ENCODE results near the gene PSMB2. TPM values are rescaled to one million over a fixed set of nuclear protein-coding genes. Genes with fewer than 3 reads are reported as not detected.

PSMB2 gene
- total and polyA plus RNA-seq, 4 donors, result 26.3 to 99.6 (median 62.5) TPM

DNA sequence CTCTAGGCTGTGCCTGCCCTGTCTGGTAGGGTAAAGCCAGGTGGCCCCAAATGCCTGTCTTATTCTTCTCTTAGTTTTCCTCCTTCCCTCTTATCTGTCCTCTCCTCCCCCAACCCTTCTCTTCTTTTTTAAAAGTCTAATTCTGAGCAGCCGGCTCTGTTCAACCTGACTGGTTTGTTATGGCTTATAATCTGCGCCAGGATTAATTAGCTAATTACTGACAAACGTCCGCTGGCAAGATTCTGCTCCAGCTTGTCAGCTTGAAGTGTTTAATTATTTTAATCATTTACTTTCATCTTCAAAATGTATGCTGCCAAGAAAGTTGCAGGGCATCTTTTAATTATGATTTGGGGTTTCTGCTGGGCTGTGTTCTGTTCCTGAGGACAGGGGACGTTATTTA lies 27.2 kb upstream of the PSMB2 start:
- peak in 2 of 6 donors; percentile 69 to 80 for DNase-seq (ENCODE audit: low read depth in 4 of 6, low spot score in 6 of 6)
- 80% methylated on average over 1 of the region's 5 CpGs for WGBS (ENCODE audit: insufficient coverage)
- Histone ChIP-seq H3K27me3 (ENCODE audit: control insufficient read depth, insufficient read depth, low read length) (no peaks in the 10 kb centered on the region), H3K27ac (ENCODE audit: low read depth, low read length) (no peak overlapping the region), H3K4me1 (ENCODE audit: control insufficient read depth, insufficient read depth, low read length) (no peaks in the 10 kb centered on the region), H3K36me3 (ENCODE audit: control insufficient read depth, insufficient read depth, low read length) (no peaks in the 10 kb centered on the region), H3K9me3 (ENCODE audit: control insufficient read depth, insufficient read depth, low read length) (no peaks in the 10 kb centered on the region), H3K4me3 (ENCODE audit: low read depth, low read length) (no peak overlapping the region)

DNA sequence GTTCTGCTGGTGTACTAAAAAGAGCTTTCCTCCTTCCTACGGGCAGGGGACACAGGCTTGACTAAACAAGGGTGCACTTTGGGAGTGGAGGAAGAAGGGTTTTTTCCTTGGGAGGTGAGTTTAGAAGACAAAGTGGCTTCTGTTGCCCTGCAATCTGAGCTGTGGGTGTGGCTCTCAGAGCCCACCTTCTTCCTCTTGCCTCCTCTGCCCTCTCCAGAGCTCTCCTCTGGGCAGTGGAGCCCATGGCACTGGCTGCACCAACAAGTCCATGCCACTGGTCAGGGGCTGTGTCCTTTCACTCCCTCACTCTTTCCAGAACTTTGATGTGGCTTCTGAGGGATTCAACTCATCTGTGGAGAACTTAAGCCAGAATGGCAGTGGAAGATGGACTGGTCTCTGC lies 25.6 kb upstream of the PSMB2 start:
- Histone ChIP-seq H3K4me1 (ENCODE audit: control insufficient read depth, insufficient read depth, low read length) (no peaks in the 10 kb centered on the region), H3K4me3 (ENCODE audit: low read depth, low read length) (no peak overlapping the region)
- WGBS (ENCODE audit: insufficient coverage), result no CpG with 5 or more reads among the region's 1 CpG

GRCh38 chr1:35666216-35666615 lies 24.9 kb upstream of the PSMB2 start:
- peak in 2 of 6 donors; percentile 73 to 75 for DNase-seq (ENCODE audit: low read depth in 4 of 6, low spot score in 6 of 6)
- WGBS (ENCODE audit: insufficient coverage), result no CpG with 5 or more reads among the region's 2 CpGs
- Histone ChIP-seq H3K27me3 (ENCODE audit: control insufficient read depth, insufficient read depth, low read length) (no peaks in the 10 kb centered on the region), H3K36me3 (ENCODE audit: control insufficient read depth, insufficient read depth, low read length) (no peaks in the 10 kb centered on the region), H3K4me3 (ENCODE audit: low read depth, low read length) (no peak overlapping the region), H3K9me3 (ENCODE audit: control insufficient read depth, insufficient read depth, low read length) (no peaks in the 10 kb centered on the region), H3K4me1 (ENCODE audit: control insufficient read depth, insufficient read depth, low read length) (no peaks in the 10 kb centered on the region), H3K27ac (ENCODE audit: low read depth, low read length) (no peak overlapping the region)

More for the DNA sequence above, 25.6 kb upstream of the PSMB2 start:
- Histone ChIP-seq H3K36me3 (ENCODE audit: control insufficient read depth, insufficient read depth, low read length) (no peaks in the 10 kb centered on the region), H3K27me3 (ENCODE audit: control insufficient read depth, insufficient read depth, low read length) (no peaks in the 10 kb centered on the region), H3K9me3 (ENCODE audit: control insufficient read depth, insufficient read depth, low read length) (no peaks in the 10 kb centered on the region), H3K27ac (ENCODE audit: low read depth, low read length) (no peak overlapping the region)
- no peak for DNase-seq (ENCODE audit: low read depth in 4 of 6, low spot score in 6 of 6)

DNA sequence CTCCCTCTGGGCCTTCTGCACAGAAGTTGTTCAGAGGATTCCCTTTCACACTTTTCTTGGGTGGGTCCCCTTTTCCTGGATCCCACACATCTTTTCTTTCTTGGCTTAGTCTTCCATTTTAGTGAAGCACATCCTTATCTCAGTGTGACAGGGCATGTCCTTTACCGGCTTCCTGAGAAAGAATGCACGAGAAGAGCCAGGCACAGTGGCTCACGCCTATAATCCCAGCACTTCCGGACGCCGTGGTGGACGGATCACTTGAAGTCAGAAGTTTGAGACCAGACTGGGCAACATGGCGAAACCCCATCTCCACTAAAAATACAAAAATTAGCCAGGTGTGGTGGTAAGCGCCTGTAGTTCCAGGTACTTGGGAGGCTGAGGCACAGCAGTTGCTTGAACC lies 22.1 kb upstream of the PSMB2 start:
- H3K27me3 ChIP-seq (ENCODE audit: control insufficient read depth, insufficient read depth, low read length), result peaks cover 4% of the 10 kb centered on the region
- no peak overlapping the region for H3K4me3 ChIP-seq (ENCODE audit: low read depth, low read length)
- no peak for DNase-seq (ENCODE audit: low read depth in 4 of 6, low spot score in 6 of 6)
- no peak overlapping the region for H3K27ac ChIP-seq (ENCODE audit: low read depth, low read length)
- no peaks in the 10 kb centered on the region for H3K4me1 ChIP-seq (ENCODE audit: control insufficient read depth, insufficient read depth, low read length)
- 86% methylated on average over 6 of the region's 9 CpGs for WGBS (ENCODE audit: insufficient coverage)
- H3K36me3 ChIP-seq (ENCODE audit: control insufficient read depth, insufficient read depth, low read length), result no peaks in the 10 kb centered on the region
- no peaks in the 10 kb centered on the region for H3K9me3 ChIP-seq (ENCODE audit: control insufficient read depth, insufficient read depth, low read length)

- H3K27me3 ChIP-seq (ENCODE audit: control insufficient read depth, insufficient read depth, low read length), result peaks cover 4% of the 10 kb centered on the region
- WGBS (ENCODE audit: insufficient coverage), result 78% methylated on average over 1 of the region's 2 CpGs
- no peaks in the 10 kb centered on the region for H3K4me1 ChIP-seq (ENCODE audit: control insufficient read depth, insufficient read depth, low read length)
- no peak for DNase-seq (ENCODE audit: low read depth in 4 of 6, low spot score in 6 of 6)
- H3K9me3 ChIP-seq (ENCODE audit: control insufficient read depth, insufficient read depth, low read length), result no peaks in the 10 kb centered on the region
- H3K36me3 ChIP-seq (ENCODE audit: control insufficient read depth, insufficient read depth, low read length), result no peaks in the 10 kb centered on the region
- H3K27ac ChIP-seq (ENCODE audit: low read depth, low read length), result no peak overlapping the region
- no peak overlapping the region for H3K4me3 ChIP-seq (ENCODE audit: low read depth, low read length)
Measured at GRCh38 chr1:35661474-35661795, 20.1 kb upstream of the PSMB2 start.

DNA sequence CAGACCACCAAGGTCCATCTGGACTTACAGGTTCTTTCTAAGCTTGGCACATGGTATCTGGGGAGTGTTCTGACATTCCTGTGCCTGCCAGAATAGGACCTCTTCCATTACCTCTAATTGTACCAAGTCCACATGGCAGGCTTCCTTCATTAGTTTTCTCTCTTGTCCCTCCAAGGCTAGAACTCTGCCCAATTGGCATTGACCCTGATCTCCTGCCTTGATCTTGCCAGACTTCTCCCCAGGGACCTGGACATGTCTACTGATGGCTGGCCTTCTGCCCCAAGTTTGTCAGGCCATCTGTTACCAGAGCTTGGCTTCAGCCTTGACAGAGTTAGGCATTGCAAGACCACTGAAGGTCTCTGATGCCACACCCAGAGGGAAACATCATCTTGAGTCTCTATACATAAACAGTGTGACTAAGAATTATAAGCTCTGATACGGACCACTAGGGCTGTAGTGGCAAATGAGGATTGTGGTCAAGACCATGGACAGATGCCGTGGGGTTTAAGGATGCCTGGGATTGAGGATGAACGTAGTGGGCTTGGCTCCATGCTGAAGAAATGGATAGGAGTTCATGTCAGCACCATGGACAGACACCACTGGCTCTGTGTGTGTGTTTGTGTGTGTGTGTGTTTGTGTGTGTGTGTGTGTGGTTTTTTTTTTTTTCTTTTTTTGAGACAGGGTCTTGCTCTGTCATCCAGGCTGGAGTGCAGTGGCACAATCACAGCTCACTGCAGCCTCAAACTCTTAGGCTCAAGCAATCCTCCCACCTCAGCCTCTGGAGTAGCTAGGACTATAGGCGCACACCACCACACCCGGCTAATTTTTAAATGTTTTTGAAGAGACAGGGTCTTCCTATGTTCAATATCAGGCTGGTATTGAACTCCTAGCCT lies 19.5 kb upstream of the PSMB2 start:
- H3K4me1 ChIP-seq (ENCODE audit: control insufficient read depth, insufficient read depth, low read length), result no peaks in the 10 kb centered on the region
- H3K27ac ChIP-seq (ENCODE audit: low read depth, low read length), result no peak overlapping the region
- no peaks in the 10 kb centered on the region for H3K9me3 ChIP-seq (ENCODE audit: control insufficient read depth, insufficient read depth, low read length)
- no peak overlapping the region for H3K4me3 ChIP-seq (ENCODE audit: low read depth, low read length)
- no peaks in the 10 kb centered on the region for H3K36me3 ChIP-seq (ENCODE audit: control insufficient read depth, insufficient read depth, low read length)
- peaks cover 4% of the 10 kb centered on the region for H3K27me3 ChIP-seq (ENCODE audit: control insufficient read depth, insufficient read depth, low read length)
- WGBS (ENCODE audit: insufficient coverage), result 20% methylated on average over 3 of the region's 5 CpGs
- DNase-seq (ENCODE audit: low read depth in 4 of 6, low spot score in 6 of 6), result peak in 1 of 6 donors; percentile 28

DNA sequence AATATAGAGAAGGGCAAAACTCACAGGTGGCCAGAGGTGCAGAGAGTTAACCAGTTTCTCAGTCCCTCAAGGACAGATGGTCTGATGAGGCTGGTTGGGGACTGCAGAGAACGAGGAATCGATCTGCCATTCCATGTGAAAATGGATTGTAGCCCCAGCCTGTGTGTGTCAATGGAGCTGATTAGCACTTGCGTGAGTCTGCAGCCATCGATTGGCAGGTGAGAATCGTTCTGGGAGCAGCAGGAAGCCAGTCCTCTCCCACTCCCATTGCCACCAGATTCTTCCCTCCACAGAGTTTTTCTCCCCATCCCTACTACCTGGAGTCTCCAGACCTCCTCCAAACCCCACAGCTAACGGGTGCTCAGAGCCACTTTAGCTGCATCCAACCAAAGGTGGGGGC lies 18.3 kb upstream of the PSMB2 start:
- DNase-seq (ENCODE audit: low read depth in 4 of 6, low spot score in 6 of 6), result no peak
- H3K36me3 ChIP-seq (ENCODE audit: control insufficient read depth, insufficient read depth, low read length), result no peaks in the 10 kb centered on the region
- no peak overlapping the region for H3K27ac ChIP-seq (ENCODE audit: low read depth, low read length)
- 43% methylated on average over 6 of the region's 6 CpGs for WGBS (ENCODE audit: insufficient coverage)
- H3K4me3 ChIP-seq (ENCODE audit: low read depth, low read length), result no peak overlapping the region
- peaks cover 8% of the 10 kb centered on the region for H3K27me3 ChIP-seq (ENCODE audit: control insufficient read depth, insufficient read depth, low read length)
- H3K4me1 ChIP-seq (ENCODE audit: control insufficient read depth, insufficient read depth, low read length), result no peaks in the 10 kb centered on the region
- no peaks in the 10 kb centered on the region for H3K9me3 ChIP-seq (ENCODE audit: control insufficient read depth, insufficient read depth, low read length)

DNA sequence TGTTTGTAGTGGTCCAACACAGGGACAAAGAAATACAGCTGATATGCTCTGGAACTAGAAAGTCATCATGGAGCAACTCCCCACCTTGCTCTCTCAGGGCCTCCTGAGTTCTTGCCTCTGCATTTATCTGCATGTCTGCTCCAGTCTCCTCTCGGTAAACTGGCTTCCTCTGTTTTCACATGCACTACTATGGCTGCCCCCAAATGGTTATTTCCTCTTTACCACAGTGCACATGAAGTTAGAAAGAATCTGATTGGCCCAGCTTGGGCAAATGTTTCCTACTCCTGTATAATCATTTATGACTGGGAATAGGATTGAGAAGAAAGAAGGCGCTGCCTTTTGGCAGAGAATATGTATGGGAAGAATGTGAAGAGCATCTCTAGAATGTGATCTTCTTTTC lies 16.5 kb upstream of the PSMB2 start:
- DNase-seq (ENCODE audit: low read depth in 4 of 6, low spot score in 6 of 6), result no peak
- Histone ChIP-seq H3K4me1 (ENCODE audit: control insufficient read depth, insufficient read depth, low read length) (no peaks in the 10 kb centered on the region), H3K4me3 (ENCODE audit: low read depth, low read length) (no peak overlapping the region), H3K9me3 (ENCODE audit: control insufficient read depth, insufficient read depth, low read length) (no peaks in the 10 kb centered on the region), H3K36me3 (ENCODE audit: control insufficient read depth, insufficient read depth, low read length) (no peaks in the 10 kb centered on the region), H3K27me3 (ENCODE audit: control insufficient read depth, insufficient read depth, low read length) (peaks cover 8% of the 10 kb centered on the region), H3K27ac (ENCODE audit: low read depth, low read length) (no peak overlapping the region)
- 80% methylated on average over 1 of the region's 2 CpGs for WGBS (ENCODE audit: insufficient coverage)

- no peaks in the 10 kb centered on the region for H3K36me3 ChIP-seq (ENCODE audit: control insufficient read depth, insufficient read depth, low read length)
- H3K27ac ChIP-seq (ENCODE audit: low read depth, low read length), result no peak overlapping the region
- H3K4me3 ChIP-seq (ENCODE audit: low read depth, low read length), result no peak overlapping the region
- DNase-seq (ENCODE audit: low read depth in 4 of 6, low spot score in 6 of 6), result no peak
- H3K9me3 ChIP-seq (ENCODE audit: control insufficient read depth, insufficient read depth, low read length), result no peaks in the 10 kb centered on the region
- H3K27me3 ChIP-seq (ENCODE audit: control insufficient read depth, insufficient read depth, low read length), result peaks cover 11% of the 10 kb centered on the region
- no peaks in the 10 kb centered on the region for H3K4me1 ChIP-seq (ENCODE audit: control insufficient read depth, insufficient read depth, low read length)
- WGBS (ENCODE audit: insufficient coverage), result 80% methylated on average over 3 of the region's 4 CpGs
Measured at GRCh38 chr1:35656863-35657232, 15.5 kb upstream of the PSMB2 start.

DNA sequence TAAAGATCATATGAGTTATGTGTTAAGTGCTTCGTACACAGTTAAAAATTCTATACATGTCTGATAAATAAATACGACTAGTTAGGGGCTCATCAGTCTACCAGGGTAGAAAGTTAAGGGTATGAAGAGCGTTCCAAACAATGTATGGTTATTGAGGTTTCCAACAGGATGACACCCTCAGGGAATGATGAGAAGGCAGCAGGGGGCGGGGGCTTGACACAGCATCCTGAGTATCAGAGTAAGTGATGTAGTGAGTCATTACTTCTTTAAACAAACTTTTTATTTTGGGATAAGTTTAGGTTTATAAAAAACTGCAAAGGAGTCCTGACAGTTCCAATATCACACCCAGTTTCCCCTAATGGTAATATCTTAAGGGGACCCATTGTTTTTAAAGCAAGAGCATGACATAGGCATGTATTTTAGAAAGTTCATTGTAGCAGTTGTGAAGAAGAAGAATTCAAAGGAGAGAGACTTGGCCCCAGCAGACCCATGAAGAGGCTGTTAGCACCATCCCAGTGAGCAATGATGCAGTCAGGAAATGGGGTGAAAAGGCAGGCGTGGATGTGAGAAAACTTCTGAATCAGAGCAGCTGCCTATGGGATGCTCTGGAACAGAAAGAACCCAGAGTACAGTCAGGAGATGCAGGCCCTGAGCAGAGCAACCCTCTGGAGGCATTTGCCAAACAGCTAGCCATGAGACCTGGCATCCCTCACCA lies 15.0 kb upstream of the PSMB2 start:
- Histone ChIP-seq H3K9me3 (ENCODE audit: control insufficient read depth, insufficient read depth, low read length) (no peaks in the 10 kb centered on the region), H3K36me3 (ENCODE audit: control insufficient read depth, insufficient read depth, low read length) (no peaks in the 10 kb centered on the region), H3K27ac (ENCODE audit: low read depth, low read length) (no peak overlapping the region), H3K4me1 (ENCODE audit: control insufficient read depth, insufficient read depth, low read length) (no peaks in the 10 kb centered on the region), H3K27me3 (ENCODE audit: control insufficient read depth, insufficient read depth, low read length) (peaks cover 12% of the 10 kb centered on the region), H3K4me3 (ENCODE audit: low read depth, low read length) (no peak overlapping the region)
- 81% methylated on average over 2 of the region's 5 CpGs for WGBS (ENCODE audit: insufficient coverage)
- no peak for DNase-seq (ENCODE audit: low read depth in 4 of 6, low spot score in 6 of 6)
